ENCODE data around the gene ISL2. TPM values are rescaled to one million over a fixed set of nuclear protein-coding genes. Genes with fewer than 3 reads are reported as not detected.

Gene ISL2
- polyA plus RNA-seq, 2 of the 4 experiments (the other 2 are of a cell fraction): 2.6 to 3.2 TPM

GRCh38 chr15:76358453-76358852 lies 21.9 kb downstream of the ISL2 start:
- CTCF ChIA-PET: no interaction called here

GRCh38 chr15:76359152-76359551 lies 22.6 kb downstream of the ISL2 start:
- H3K27ac ChIP-seq: no peak overlapping the region
- 73% methylated on average over 2 of the region's 3 CpGs for WGBS (ENCODE audit: missing lambda C conversion rate)
- POLR2A ChIA-PET: no interaction called here
- H3K4me3 ChIP-seq: no peak overlapping the region
- no peak overlapping the region for H3K4me2 ChIP-seq
- H3K9me3 ChIP-seq: no peaks in the 10 kb centered on the region
- no peaks in the 10 kb centered on the region for H3K4me1 ChIP-seq
- CTCF ChIA-PET: no interaction called here
- DNase-seq (ENCODE audit: low read depth in 1 of 2, low spot score in 1 of 2): no peak
- no peak for FAIRE-seq
- ATAC-seq: no peak
- TF ChIP-seq ZNF302 (CRISPR knock-in tag; IDR thresholded peaks at IDR 0.05): no peak

More at GRCh38 chr15:76358453-76358852, 21.9 kb downstream of the ISL2 start:
- Histone ChIP-seq H3K4me3 (no peak overlapping the region), H3K4me2 (no peak overlapping the region), H3K27ac (no peak overlapping the region), H3K4me1 (no peaks in the 10 kb centered on the region), H3K9me3 (no peaks in the 10 kb centered on the region)
- no peak for DNase-seq (ENCODE audit: low read depth in 1 of 2, low spot score in 1 of 2)
- no peak for ATAC-seq
- no peak for FAIRE-seq
- POLR2A ChIA-PET: no interaction called here
- TF ChIP-seq ELK1 (IDR thresholded peaks at IDR 0.05; ENCODE audit: low read depth, low read length): no peak
- no peak for TF ChIP-seq NFE2L2 (conservative IDR thresholded peaks at IDR 0.05; ENCODE audit: low read length)
- no peak for TF ChIP-seq CBX2 (IDR thresholded peaks at IDR 0.05; ENCODE audit: borderline replicate concordance, low read depth)
- no peak for TF ChIP-seq HOXA7 (CRISPR knock-in tag; IDR thresholded peaks at IDR 0.05)
- TF ChIP-seq HOXB13 (CRISPR knock-in tag; IDR thresholded peaks at IDR 0.05; ENCODE audit: low read depth): no peak
- no peak for TF ChIP-seq USF2 (IDR thresholded peaks at IDR 0.05)
- no peak for TF ChIP-seq RNF2 (IDR thresholded peaks at IDR 0.05; ENCODE audit: borderline replicate concordance, low read depth)
- TF ChIP-seq GATA3 (IDR thresholded peaks at IDR 0.05; ENCODE audit: borderline replicate concordance): no peak
- no peak for TF ChIP-seq TFCP2L1 (CRISPR knock-in tag; IDR thresholded peaks at IDR 0.05)
- TF ChIP-seq FOSB (CRISPR knock-in tag; IDR thresholded peaks at IDR 0.05): no peak
- no peak for TF ChIP-seq ATOH8 (CRISPR knock-in tag; IDR thresholded peaks at IDR 0.05; ENCODE audit: low read depth)
- TF ChIP-seq NR3C1 (IDR thresholded peaks at IDR 0.05): no peak
- no peak for TF ChIP-seq ZSCAN20 (CRISPR knock-in tag; IDR thresholded peaks at IDR 0.05)
- no peak for TF ChIP-seq POLR2AphosphoS2 (conservative IDR thresholded peaks at IDR 0.05; ENCODE audit: low read length)
- TF ChIP-seq JUN (IDR thresholded peaks at IDR 0.05): no peak
- 80% methylated on average over 3 of the region's 3 CpGs for WGBS (ENCODE audit: missing lambda C conversion rate)

GRCh38 chr15:76360416-76360815 lies 23.8 kb downstream of the ISL2 start:
- POLR2A ChIA-PET: no interaction called here
- TF ChIP-seq MAX (IDR thresholded peaks at IDR 0.05) (no peak), KDM1A (IDR thresholded peaks at IDR 0.05; ENCODE audit: low read depth) (no peak), ZFP36 (IDR thresholded peaks at IDR 0.05; ENCODE audit: borderline replicate concordance, partially characterized antibody) (no peak), MAZ (IDR thresholded peaks at IDR 0.05; ENCODE audit: borderline replicate concordance, low read depth, low read length) (no peak), ESRRA (IDR thresholded peaks at IDR 0.05; ENCODE audit: borderline replicate concordance, low read length) (no peak), BHLHE40 (IDR thresholded peaks at IDR 0.05; ENCODE audit: low read depth, low read length) (no peak), KDM5A (IDR thresholded peaks at IDR 0.05) (no peak), PHF8 (IDR thresholded peaks at IDR 0.05; ENCODE audit: borderline replicate concordance, low read depth) (no peak), RCOR1 (IDR thresholded peaks at IDR 0.05; ENCODE audit: low read depth, low read length) (no peak)
- peak; percentile 23 for FAIRE-seq
- no peak overlapping the region for H3K4me3 ChIP-seq
- DNase-seq (ENCODE audit: low read depth in 1 of 2, low spot score in 1 of 2): no peak
- H3K27ac ChIP-seq: no peak overlapping the region
- no peaks in the 10 kb centered on the region for H3K9me3 ChIP-seq
- ATAC-seq: no peak
- WGBS (ENCODE audit: missing lambda C conversion rate): 62% methylated on average over 3 of the region's 3 CpGs
- H3K4me1 ChIP-seq: no peaks in the 10 kb centered on the region
- CTCF ChIA-PET: no interaction called here
- no peak overlapping the region for H3K4me2 ChIP-seq
